GM23338 (cell line): ENCODE results near the gene NT5C2. TPM values are rescaled to one million over a fixed set of nuclear protein-coding genes. Genes with fewer than 3 reads are reported as not detected.

Experiments
- ATAC-seq: fragments of 200-7000 bp; cut with Tn5 transposase; 3 replicates; pipeline ENCODE4 v1.9.1; 2020
- DNase-seq: peaks from one replicate; pipeline ENCODE4 v3.0.0-alpha.2; 2015; ENCODE audit warnings: low spot score
- H2AFZ ChIP-seq: fragments of 200-600 bp; sonication (generic); 2 replicates; pipeline ENCODE4 v1.8.0; 2016; ENCODE audit warnings: antibody characterized with exemption, mild to moderate bottlenecking, moderate library complexity
- H3F3A ChIP-seq: fragments of 200-600 bp; sonication (generic); replicated peaks from 2 replicates; pipeline ENCODE4 v1.8.0; 2017; ENCODE audit warnings: antibody characterized with exemption, mixed run types, low read depth
- H3K27ac ChIP-seq: fragments of 200-600 bp; sonication (generic); 2 replicates; pipeline ENCODE4 v1.6.1; 2016; ENCODE audit warnings: low read depth
- H3K27me3 ChIP-seq: fragments of 200-600 bp; sonication (generic); 2 replicates; pipeline ENCODE4 v1.8.0; 2016; ENCODE audit warnings: mild to moderate bottlenecking, mixed run types, moderate library complexity; ENCODE audit not compliant: insufficient read depth
- H3K36me3 ChIP-seq: fragments of 200-600 bp; sonication (generic); 2 replicates; pipeline ENCODE4 v1.8.0; 2016; ENCODE audit warnings: mild to moderate bottlenecking; ENCODE audit not compliant: insufficient read depth
- H3K4me1 ChIP-seq: fragments of 200-600 bp; sonication (generic); 2 replicates; pipeline ENCODE4 v1.8.0; 2016; ENCODE audit warnings: mild to moderate bottlenecking, moderate library complexity; ENCODE audit not compliant: insufficient read depth
- H3K4me2 ChIP-seq: fragments of 200-600 bp; sonication (generic); 2 replicates; pipeline ENCODE4 v1.7.1; 2017; ENCODE audit warnings: mixed run types
- H3K4me3 ChIP-seq: fragments of 200-600 bp; sonication (generic); 2 replicates; pipeline ENCODE4 v1.6.1; 2016; ENCODE audit warnings: mixed run types
- H3K79me2 ChIP-seq: fragments of 200-600 bp; sonication (generic); replicated peaks from 2 replicates; pipeline ENCODE4 v1.8.0; 2017; ENCODE audit warnings: mild to moderate bottlenecking; ENCODE audit not compliant: insufficient read depth
- H3K9me2 ChIP-seq: fragments of 200-600 bp; sonication (generic); 2 replicates; pipeline ENCODE4 v1.8.0; 2017; ENCODE audit not compliant: insufficient read depth
- H4K20me1 ChIP-seq: fragments of 200-600 bp; sonication (generic); replicated peaks from 2 replicates; pipeline ENCODE4 v1.8.0; 2017; ENCODE audit warnings: mild to moderate bottlenecking; ENCODE audit not compliant: insufficient read depth
- H3K27ac Mint-ChIP-seq: 2 replicates; pipeline ENCODE4 v1.8.0; 2020; ENCODE audit warnings: inconsistent platforms, mild to moderate bottlenecking, moderate library complexity, mixed read lengths
- H3K27me3 Mint-ChIP-seq: 3 replicates; pipeline ENCODE4 v1.8.0; 2022; ENCODE audit warnings: low read depth, mild to moderate bottlenecking, moderate library complexity, mixed read lengths, inconsistent platforms; ENCODE audit not compliant: insufficient read depth, poor library complexity
- H3K36me3 Mint-ChIP-seq: 3 replicates; pipeline ENCODE4 v1.8.0; 2021; ENCODE audit warnings: low read depth, mild to moderate bottlenecking, inconsistent platforms, moderate library complexity, mixed read lengths
- H3K4me1 Mint-ChIP-seq: 3 replicates; pipeline ENCODE4 v1.8.0; 2020; ENCODE audit warnings: mild to moderate bottlenecking, inconsistent platforms, mixed read lengths
- H3K4me3 Mint-ChIP-seq: 3 replicates; pipeline ENCODE4 v1.8.0; 2021; ENCODE audit warnings: moderate library complexity, mild to moderate bottlenecking, inconsistent platforms, mixed read lengths
- H3K9me3 Mint-ChIP-seq: 3 replicates; pipeline ENCODE4 v1.8.0; 2020; ENCODE audit warnings: moderate library complexity, mild to moderate bottlenecking, inconsistent platforms, mixed read lengths
- CREB1 ChIP-seq: fragments of 250-450 bp; sonication (Bioruptor Pico); IDR thresholded peaks from 2 replicates; pipeline ENCODE4 v1.5.0; 2020; ENCODE audit warnings: low read depth, mild to moderate bottlenecking, moderate library complexity
- CTCF ChIP-seq, 2 experiments: fragments of 200-600 bp in 1 of 2; sonication (generic) in 1 of 2; conservative IDR thresholded peaks; 2 replicates each; pipeline versions ENCODE4 v1.5.1 to v1.6.1; 2016 to 2017; ENCODE audit warnings: antibody characterized with exemption in 2 of 2, low read depth in 2 of 2, mild to moderate bottlenecking in 2 of 2, moderate library complexity in 1 of 2
- ETS1 ChIP-seq: IDR thresholded peaks from 2 replicates; pipeline ENCODE4 v1.6.1; 2016; ENCODE audit warnings: antibody characterized with exemption
- EZH2 ChIP-seq: fragments of 200-600 bp; sonication (generic); IDR thresholded peaks from one replicate; pipeline ENCODE4 v1.8.0; 2017; ENCODE audit warnings: antibody characterized with exemption, mild to moderate bottlenecking, low read depth; ENCODE audit not compliant: unreplicated experiment
- EZH2phosphoT487 ChIP-seq: fragments of 200-600 bp; sonication (generic); IDR thresholded peaks from one replicate; pipeline ENCODE4 v1.8.1; 2018; ENCODE audit warnings: antibody characterized with exemption; ENCODE audit not compliant: unreplicated experiment
- JUNB ChIP-seq: IDR thresholded peaks from one replicate; pipeline ENCODE4 v1.6.1; 2016; ENCODE audit warnings: antibody characterized with exemption; ENCODE audit not compliant: unreplicated experiment
- NANOG ChIP-seq: IDR thresholded peaks from 2 replicates; pipeline ENCODE4 v1.6.1; 2016; ENCODE audit warnings: antibody characterized with exemption, borderline replicate concordance
- POLR2AphosphoS5 ChIP-seq: IDR thresholded peaks from 2 replicates; pipeline ENCODE4 v1.6.1; 2016; ENCODE audit warnings: antibody characterized with exemption, low read depth
- REST ChIP-seq: IDR thresholded peaks from one replicate; pipeline ENCODE4 v1.6.1; 2018; ENCODE audit warnings: antibody characterized with exemption; ENCODE audit not compliant: unreplicated experiment
- STAT1 ChIP-seq: IDR thresholded peaks from one replicate; pipeline ENCODE4 v1.6.1; 2016; ENCODE audit warnings: antibody characterized with exemption; ENCODE audit not compliant: unreplicated experiment
- ZNF114 ChIP-seq: fragments of 250-450 bp; sonication (Bioruptor Pico); IDR thresholded peaks from 2 replicates; pipeline ENCODE4 v1.5.0; 2020; ENCODE audit warnings: mild to moderate bottlenecking, moderate library complexity
- ZNF331 ChIP-seq: fragments of 250-450 bp; sonication (Bioruptor Pico); IDR thresholded peaks from 2 replicates; pipeline ENCODE4 v1.5.0; 2020; ENCODE audit warnings: low read depth, mild to moderate bottlenecking, moderate library complexity
- ZNF462 ChIP-seq: fragments of 250-450 bp; sonication (Bioruptor Pico); IDR thresholded peaks from 2 replicates; pipeline ENCODE4 v1.5.0; 2020; ENCODE audit warnings: mild to moderate bottlenecking, moderate library complexity
- polyA plus RNA-seq: library from polyadenylated mRNA; unstranded; fragments of >200 nt; fragmentation: Nextera tagmentation; extraction: Ambion mirVana; gene quantifications from 2 replicates; pipeline ENCODE4 v1.2.1, GENCODE V29; 2016
- total RNA-seq: library from RNA; depleted of rRNA; stranded (reverse); fragments of >200 nt; shearing (Covaris generic); gene quantifications from 2 replicates; pipeline ENCODE4 v1.2.3, GENCODE V29; 2014

The NT5C2 gene
- total and polyA plus RNA-seq, 2 experiments from 2014 or later = 33.9 to 85.4 TPM

- Histone ChIP-seq H3K4me2 (no peak overlapping the region), H3K79me2 (peaks cover 58% of the 10 kb centered on the region), H3F3A (no peaks in the 10 kb centered on the region; the same call in 1 of the 2 replicates), H3K4me1 (no peaks in the 10 kb centered on the region), H3K4me3 (no peak overlapping the region), H3K27ac (peak overlapping the region; percentile 85; the same call in 1 of the 2 replicates), H2AFZ (no peak overlapping the region), H3K9me2 (no peaks in the 10 kb centered on the region), H3K36me3 (peaks cover 15% of the 10 kb centered on the region), H4K20me1 (peaks cover 14% of the 10 kb centered on the region), H3K27me3 (no peaks in the 10 kb centered on the region)
- no peaks in the 10 kb centered on the region for H3K27me3 Mint-ChIP-seq
- H3K4me3 Mint-ChIP-seq = no peak overlapping the region
- DNase-seq (peak; percentile 24), ATAC-seq (peak; percentile 69)
- H3K36me3 Mint-ChIP-seq = peaks cover 38% of the 10 kb centered on the region
- peaks cover 14% of the 10 kb centered on the region for H3K4me1 Mint-ChIP-seq
- TF ChIP-seq EZH2 = no peak
- no peak for TF ChIP-seq POLR2AphosphoS5
- TF ChIP-seq NANOG = no peak
- TF ChIP-seq CTCF (conservative IDR thresholded peaks at IDR 0.05; ENCODE audit: low read depth in 2 of 2) = no peak
- no peak for TF ChIP-seq REST
- no peak for TF ChIP-seq ETS1
- no peak for TF ChIP-seq ZNF331 (CRISPR knock-in tag)
- no peak for TF ChIP-seq STAT1
- TF ChIP-seq CREB1 = no peak
- no peak for TF ChIP-seq ZNF114 (CRISPR knock-in tag)
- no peak for TF ChIP-seq EZH2phosphoT487
- TF ChIP-seq JUNB = no peak
- TF ChIP-seq ZNF462 = no peak
- 0 out of 2 replicates have a peak overlapping the region, but pooled peaks have one; percentile 43 for H3K27ac Mint-ChIP-seq
- H3K9me3 Mint-ChIP-seq = no peaks in the 10 kb centered on the region
Measured at GRCh38 chr10:103175580-103176285, 17.3 kb downstream of the NT5C2 start.
